ENCODE data around the gene HMGCS1.

GRCh38 chr5:43336159-43336558 is 22.9 kb upstream of the HMGCS1 start:
- TF ChIP-seq POLR2A (IDR thresholded peaks at IDR 0.05) = no peak
- TF ChIP-seq CTCF (IDR thresholded peaks at IDR 0.05) = no peak
